ENCODE measurements around the gene PTPN1. TPM values are rescaled to one million over a fixed set of nuclear protein-coding genes. Genes with fewer than 3 reads are reported as not detected.

The PTPN1 gene
- total RNA-seq, 1 donor: 28.6 TPM

DNA sequence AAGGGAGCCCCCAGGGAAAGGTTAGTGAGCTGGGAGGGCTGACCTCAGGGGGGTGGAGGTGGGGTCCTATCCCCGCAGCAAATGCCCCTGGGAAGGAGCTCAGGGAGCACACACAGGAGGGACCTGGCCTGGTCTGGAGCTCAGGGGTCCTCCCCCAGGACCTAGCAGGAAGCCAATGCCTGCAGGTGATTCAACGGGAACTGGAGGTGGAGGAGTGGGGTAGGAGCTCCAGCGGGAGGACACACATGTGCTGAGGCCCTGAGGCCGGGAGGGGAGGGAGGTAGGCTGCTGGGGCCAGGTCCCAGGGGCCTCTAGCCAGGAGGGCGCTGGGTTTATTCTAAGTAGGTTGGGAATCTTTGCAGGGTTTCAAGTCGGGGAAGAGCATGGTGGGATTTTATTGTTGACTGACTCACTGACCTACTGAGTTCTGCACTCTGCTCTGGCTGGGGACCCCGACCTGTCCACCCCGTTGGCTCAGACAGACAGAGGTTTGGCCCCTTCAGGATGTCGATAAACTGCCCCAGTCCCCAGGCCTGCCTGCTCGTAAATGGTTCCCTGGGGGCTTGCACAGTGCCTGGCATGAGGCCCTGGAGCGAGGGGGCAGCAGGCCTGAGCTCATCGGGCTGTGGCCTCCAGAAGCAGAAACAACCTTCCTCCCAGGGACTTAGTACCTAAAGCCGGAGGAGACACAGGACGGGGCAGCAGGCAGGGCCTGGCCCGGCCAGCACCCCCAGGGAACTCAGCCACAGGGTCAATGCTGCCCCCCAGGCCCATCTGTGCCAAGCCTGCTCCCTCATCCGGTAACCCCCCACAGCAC, 118.9 kb downstream of the PTPN1 start:
- H3K9me3 ChIP-seq (ENCODE audit: low read depth, low read length): no peaks in the 10 kb centered on the region
- TF ChIP-seq, protein P1, sequence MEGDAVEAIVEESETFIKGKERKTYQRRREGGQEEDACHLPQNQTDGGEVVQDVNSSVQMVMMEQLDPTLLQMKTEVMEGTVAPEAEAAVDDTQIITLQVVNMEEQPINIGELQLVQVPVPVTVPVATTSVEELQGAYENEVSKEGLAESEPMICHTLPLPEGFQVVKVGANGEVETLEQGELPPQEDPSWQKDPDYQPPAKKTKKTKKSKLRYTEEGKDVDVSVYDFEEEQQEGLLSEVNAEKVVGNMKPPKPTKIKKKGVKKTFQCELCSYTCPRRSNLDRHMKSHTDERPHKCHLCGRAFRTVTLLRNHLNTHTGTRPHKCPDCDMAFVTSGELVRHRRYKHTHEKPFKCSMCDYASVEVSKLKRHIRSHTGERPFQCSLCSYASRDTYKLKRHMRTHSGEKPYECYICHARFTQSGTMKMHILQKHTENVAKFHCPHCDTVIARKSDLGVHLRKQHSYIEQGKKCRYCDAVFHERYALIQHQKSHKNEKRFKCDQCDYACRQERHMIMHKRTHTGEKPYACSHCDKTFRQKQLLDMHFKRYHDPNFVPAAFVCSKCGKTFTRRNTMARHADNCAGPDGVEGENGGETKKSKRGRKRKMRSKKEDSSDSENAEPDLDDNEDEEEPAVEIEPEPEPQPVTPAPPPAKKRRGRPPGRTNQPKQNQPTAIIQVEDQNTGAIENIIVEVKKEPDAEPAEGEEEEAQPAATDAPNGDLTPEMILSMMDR (IDR thresholded peaks at IDR 0.05; ENCODE audit: extremely low read depth, low read depth, low read length): no peak
- H4K20me1 ChIP-seq (ENCODE audit: insufficient read depth, low read length): no peaks in the 10 kb centered on the region
- H2AFZ ChIP-seq (ENCODE audit: low read length): no peak overlapping the region
- peaks cover 6% of the 10 kb centered on the region for H3K27me3 ChIP-seq (ENCODE audit: insufficient read depth, low read length)
- no peaks in the 10 kb centered on the region for H3K79me2 ChIP-seq (ENCODE audit: insufficient read depth, low read length)
- H3K27ac ChIP-seq (ENCODE audit: low read depth, low read length): no peak overlapping the region
- H3K4me1 ChIP-seq (ENCODE audit: insufficient read depth, low read length): no peaks in the 10 kb centered on the region
- peak; percentile 74 for DNase-seq (ENCODE audit: insufficient read length, low spot score, missing footprints)
- no peaks in the 10 kb centered on the region for H3K36me3 ChIP-seq (ENCODE audit: insufficient read depth, low read length)
- H3K4me2 ChIP-seq (ENCODE audit: insufficient read depth, low read length): no peak overlapping the region
- H3K4me3 ChIP-seq (ENCODE audit: insufficient read depth, low read length): no peak overlapping the region

DNA sequence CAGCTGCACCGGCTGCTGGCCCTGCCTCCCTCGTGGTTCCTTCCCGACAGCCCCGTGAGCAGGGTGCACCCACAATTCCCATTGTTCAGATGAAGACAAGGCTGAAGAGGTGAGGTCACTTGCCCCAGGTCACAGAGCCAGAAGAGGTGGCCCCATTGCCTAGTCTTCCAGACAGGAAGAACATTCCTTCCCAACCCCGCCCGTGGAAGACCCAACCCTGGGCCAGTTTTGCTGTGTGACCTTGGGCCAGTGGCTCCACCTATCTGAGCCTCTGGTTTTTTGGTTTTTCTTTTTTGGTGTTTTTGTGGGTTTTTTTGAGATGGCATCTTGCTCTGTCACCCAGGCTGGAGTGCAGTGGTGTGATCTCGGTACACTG, 119.5 kb downstream of the PTPN1 start:
- Histone ChIP-seq H3K36me3 (ENCODE audit: insufficient read depth, low read length) (no peaks in the 10 kb centered on the region), H3K27ac (ENCODE audit: low read depth, low read length) (no peak overlapping the region), H2AFZ (ENCODE audit: low read length) (no peak overlapping the region), H3K79me2 (ENCODE audit: insufficient read depth, low read length) (no peaks in the 10 kb centered on the region), H3K4me3 (ENCODE audit: insufficient read depth, low read length) (no peak overlapping the region), H3K4me2 (ENCODE audit: insufficient read depth, low read length) (no peak overlapping the region), H3K27me3 (ENCODE audit: insufficient read depth, low read length) (peaks cover 6% of the 10 kb centered on the region), H3K9me3 (ENCODE audit: low read depth, low read length) (no peaks in the 10 kb centered on the region), H4K20me1 (ENCODE audit: insufficient read depth, low read length) (no peaks in the 10 kb centered on the region), H3K4me1 (ENCODE audit: insufficient read depth, low read length) (no peaks in the 10 kb centered on the region)
- DNase-seq (ENCODE audit: insufficient read length, low spot score, missing footprints): no peak
- TF ChIP-seq, protein P1 (IDR thresholded peaks at IDR 0.05; ENCODE audit: extremely low read depth, low read depth, low read length): no peak

DNA sequence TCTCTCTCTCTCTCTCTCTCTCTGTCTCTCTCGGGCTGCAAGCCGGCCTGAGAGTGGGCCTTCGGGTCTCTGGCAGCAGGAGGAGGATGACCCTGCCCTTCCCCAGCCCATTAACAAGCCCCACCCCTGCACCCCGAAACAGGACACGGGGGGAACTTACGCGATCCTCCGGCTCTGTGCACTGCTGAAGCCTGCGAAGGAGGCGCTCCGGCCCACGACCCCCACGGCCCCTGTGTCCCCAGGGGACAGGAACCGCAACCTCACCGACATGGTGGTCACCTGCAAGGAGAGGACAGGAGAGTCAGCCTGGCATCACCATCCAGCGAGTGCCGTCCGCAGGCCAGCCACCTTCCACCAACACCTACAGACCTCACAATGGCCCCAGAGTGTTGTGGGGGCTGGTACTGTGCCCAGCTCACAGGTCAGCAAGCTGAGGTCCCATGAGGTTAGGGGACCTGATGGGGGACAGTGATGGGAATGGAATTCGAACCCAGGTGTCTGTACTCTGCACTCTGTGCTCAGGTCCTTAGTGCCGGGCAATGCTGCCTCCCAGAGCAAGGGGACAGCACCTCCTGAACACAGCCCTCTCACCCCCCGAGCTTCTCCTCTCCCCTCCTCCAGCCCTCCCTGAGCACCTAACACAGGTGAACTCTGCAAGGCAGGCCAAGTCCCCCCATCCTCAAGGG, 120.5 kb downstream of the PTPN1 start:
- H3K79me2 ChIP-seq (ENCODE audit: insufficient read depth, low read length): no peaks in the 10 kb centered on the region

More for the DNA sequence above, 120.5 kb downstream of the PTPN1 start:
- no peaks in the 10 kb centered on the region for H4K20me1 ChIP-seq (ENCODE audit: insufficient read depth, low read length)
- H3K27me3 ChIP-seq (ENCODE audit: insufficient read depth, low read length): peaks cover 13% of the 10 kb centered on the region
- no peak overlapping the region for H3K4me2 ChIP-seq (ENCODE audit: insufficient read depth, low read length)
- no peaks in the 10 kb centered on the region for H3K9me3 ChIP-seq (ENCODE audit: low read depth, low read length)
- H3K4me3 ChIP-seq (ENCODE audit: insufficient read depth, low read length): no peak overlapping the region
- DNase-seq (ENCODE audit: insufficient read length, low spot score, missing footprints): peak; percentile 71
- TF ChIP-seq, protein P1 (IDR thresholded peaks at IDR 0.05; ENCODE audit: extremely low read depth, low read depth, low read length): no peak
- peaks cover under 1% of the 10 kb centered on the region for H3K4me1 ChIP-seq (ENCODE audit: insufficient read depth, low read length)
- H2AFZ ChIP-seq (ENCODE audit: low read length): no peak overlapping the region
- H3K36me3 ChIP-seq (ENCODE audit: insufficient read depth, low read length): no peaks in the 10 kb centered on the region
- no peak overlapping the region for H3K27ac ChIP-seq (ENCODE audit: low read depth, low read length)

Data from osteoblast (primary cell).